Measurements from ENCODE around the gene LRRC52.

Gene LRRC52

GRCh38 chr1:165544996-165545395 is 1.2 kb downstream of the LRRC52 start:
- no peak for DNase-seq (ENCODE audit: low read depth in 2 of 2)
- no peak overlapping the region for H3K4me3 ChIP-seq (replicated peaks in 1 of 2; ENCODE audit: low read depth in 2 of 2, low read length in 2 of 2)
- TF ChIP-seq CTCF (IDR thresholded peaks at IDR 0.05; ENCODE audit: low read depth, low read length) = no peak

GRCh38 chr1:165545974-165546373 is 2.2 kb downstream of the LRRC52 start:
- TF ChIP-seq CTCF (IDR thresholded peaks at IDR 0.05; ENCODE audit: low read depth, low read length) = no peak
- no peak for DNase-seq (ENCODE audit: low read depth in 2 of 2)
- H3K4me3 ChIP-seq (replicated peaks in 1 of 2; ENCODE audit: low read depth in 2 of 2, low read length in 2 of 2) = no peak overlapping the region

GRCh38 chr1:165549973-165550372 is 6.2 kb downstream of the LRRC52 start:
- no peak for TF ChIP-seq CTCF (IDR thresholded peaks at IDR 0.05; ENCODE audit: low read depth, low read length)
- H3K4me3 ChIP-seq (replicated peaks in 1 of 2; ENCODE audit: low read depth in 2 of 2, low read length in 2 of 2) = no peak overlapping the region

DNA sequence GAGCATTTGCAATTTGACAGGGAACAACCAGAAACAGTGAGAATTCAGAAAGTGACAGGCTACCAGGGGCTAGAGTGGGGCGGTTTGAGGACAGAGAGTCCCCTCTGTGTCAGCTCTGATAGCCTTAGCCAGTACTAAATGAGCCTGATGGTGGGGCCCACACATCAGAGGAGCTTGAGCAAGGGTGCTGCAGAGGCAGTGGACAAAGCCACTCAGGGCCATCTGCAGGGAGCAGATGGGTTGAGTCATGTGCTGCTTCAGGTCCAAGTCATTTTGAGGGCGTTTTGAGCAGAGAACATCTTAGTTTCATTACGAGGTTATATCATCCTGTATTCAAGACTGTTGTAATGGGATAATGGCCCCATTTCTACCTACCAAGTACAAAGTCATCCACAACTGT is 7.7 kb downstream of the LRRC52 start:
- no peak overlapping the region for H3K4me3 ChIP-seq (replicated peaks in 1 of 2; ENCODE audit: low read depth in 2 of 2, low read length in 2 of 2)
- DNase-seq (ENCODE audit: low read depth in 2 of 2) = no peak
- no peak for TF ChIP-seq CTCF (IDR thresholded peaks at IDR 0.05; ENCODE audit: low read depth, low read length)

More at GRCh38 chr1:165549973-165550372, 6.2 kb downstream of the LRRC52 start:
- DNase-seq (ENCODE audit: low read depth in 2 of 2) = no peak

- no peak for TF ChIP-seq CTCF (IDR thresholded peaks at IDR 0.05; ENCODE audit: low read depth, low read length)
- DNase-seq (ENCODE audit: low read depth in 2 of 2) = peak in 1 of 2 donors; percentile 4
- no peak overlapping the region for H3K4me3 ChIP-seq (replicated peaks in 1 of 2; ENCODE audit: low read depth in 2 of 2, low read length in 2 of 2)
Observed at GRCh38 chr1:165560883-165561656, 17.3 kb downstream of the LRRC52 start.

DNA sequence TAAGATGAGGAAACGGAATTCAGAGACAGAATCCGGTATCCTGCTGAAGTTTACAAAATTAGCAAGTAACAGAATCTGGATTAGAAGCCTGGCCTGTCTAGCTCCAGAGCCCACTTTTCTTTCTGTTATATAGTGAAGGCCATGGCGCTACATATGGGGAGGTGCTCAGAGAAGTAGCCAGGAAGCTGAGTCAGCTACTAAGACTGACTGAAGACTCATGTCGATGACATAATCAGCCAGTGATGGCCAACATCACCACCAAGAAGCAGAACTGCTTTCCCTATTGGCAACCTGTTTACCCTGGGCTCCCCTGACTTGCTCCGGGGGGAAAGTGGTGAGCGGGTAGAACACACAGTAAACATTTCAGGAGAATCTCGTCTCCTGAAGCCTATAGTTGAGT is 18.8 kb downstream of the LRRC52 start:
- no peak for TF ChIP-seq CTCF (IDR thresholded peaks at IDR 0.05; ENCODE audit: low read depth, low read length)
- no peak overlapping the region for H3K4me3 ChIP-seq (replicated peaks in 1 of 2; ENCODE audit: low read depth in 2 of 2, low read length in 2 of 2)
- peak in 1 of 2 donors; percentile 9 for DNase-seq (ENCODE audit: low read depth in 2 of 2)

DNA sequence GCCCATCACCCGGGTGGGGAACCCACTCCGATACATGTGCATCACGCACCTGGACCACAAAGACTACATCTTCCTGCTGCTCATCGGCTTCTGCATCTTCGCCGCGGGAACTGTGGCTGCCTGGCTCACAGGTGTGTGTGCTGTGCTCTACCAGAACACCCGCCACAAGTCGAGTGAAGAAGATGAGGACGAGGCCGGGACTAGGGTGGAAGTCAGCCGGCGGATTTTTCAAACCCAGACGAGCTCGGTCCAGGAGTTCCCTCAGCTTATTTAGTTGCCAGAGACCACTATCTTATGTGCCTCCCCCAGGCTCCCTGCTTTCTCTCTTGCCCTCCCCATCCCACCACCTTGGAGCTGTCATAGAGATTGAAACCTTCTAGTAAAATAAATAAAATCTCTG is 19.8 kb downstream of the LRRC52 start:
- TF ChIP-seq CTCF (IDR thresholded peaks at IDR 0.05; ENCODE audit: low read depth, low read length) = no peak
- DNase-seq (ENCODE audit: low read depth in 2 of 2) = no peak
- no peak overlapping the region for H3K4me3 ChIP-seq (replicated peaks in 1 of 2; ENCODE audit: low read depth in 2 of 2, low read length in 2 of 2)

All from cardiac fibroblast (primary cell).